Esophagus muscularis mucosa (tissue), 4 donors: ENCODE data around the gene CAMK1D. TPM values are rescaled to one million over a fixed set of nuclear protein-coding genes. Genes with fewer than 3 reads are reported as not detected.

ENCODE experiments used
- DNase-seq: peaks from one replicate; pipeline ENCODE4 v3.0.0-alpha.2; 2017; ENCODE audit errors: extremely low spot score
- H3K27ac ChIP-seq, 4 donors: fragments of 200-600 bp; sonication (generic); replicated peaks in 1 of 4; 1 replicate in 3 of 4; 2 replicates in 1 of 4; pipeline ENCODE4 v1.5.1; 2016 to 2019; ENCODE audit warnings: mild to moderate bottlenecking in 1 of 4
- H3K27me3 ChIP-seq, 4 donors: fragments of 200-600 bp; sonication (generic); one replicate each; pipeline versions ENCODE4 v1.5.1 to v1.6.0; 2016 to 2019
- H3K36me3 ChIP-seq, 4 donors: fragments of 200-600 bp; sonication (generic); one replicate each; pipeline ENCODE4 v1.5.1; 2016 to 2019
- H3K4me1 ChIP-seq, 4 donors: fragments of 200-600 bp; sonication (generic); one replicate each; pipeline ENCODE4 v1.5.1; 2016 to 2019
- H3K4me3 ChIP-seq, 4 donors: fragments of 200-600 bp; sonication (generic); 1 replicate in 2 of 4; 2 replicates in 2 of 4; pipeline ENCODE4 v1.5.1; 2016 to 2019; ENCODE audit warnings: mild to moderate bottlenecking in 4 of 4, moderate library complexity in 1 of 4
- H3K9me3 ChIP-seq, 4 donors: fragments of 200-600 bp; sonication (generic); 1 replicate in 3 of 4; 2 replicates in 1 of 4; pipeline ENCODE4 v1.5.1; 2016 to 2019
- EP300 ChIP-seq: sonication (generic); formaldehyde crosslinking; IDR thresholded peaks from one replicate; pipeline ENCODE4 v1.6.1; 2017; ENCODE audit warnings: antibody characterized with exemption
- POLR2A ChIP-seq: fragments of 450-650 bp; IDR thresholded peaks from one replicate; pipeline ENCODE4 v1.6.1; 2017; ENCODE audit warnings: antibody characterized with exemption, moderate library complexity, mild to moderate bottlenecking, low read depth
- POLR2AphosphoS5 ChIP-seq, 2 donors: sonication (generic); formaldehyde crosslinking; IDR thresholded peaks; one replicate each; pipeline ENCODE4 v1.6.1; 2017; ENCODE audit warnings: antibody characterized with exemption in 2 of 2
- whole genome bisulfite sequencing: methylation state at CpG from one replicate; pipeline ENCODE4 v1.1.5; 2018; 5-methylcytosine and 5-hydroxymethylcytosine counted together
- intact Hi-C: fragments of 100-400 bp; cut with DNase I; formaldehyde crosslinking; loops from one replicate; pipeline ENCODE4 v1.15.1; 2023
- total RNA-seq, 4 donors: library from RNA; depleted of rRNA; stranded (reverse); fragments of >200 nt; gene quantifications; one replicate each; pipeline versions ENCODE4 v1.1.0 to v1.2.1, GENCODE V29; 2016
- TF ChIP-seq, protein P1 (sequence below), 3 experiments: fragments of 200-600 bp in 2 of 3; fragments of 450-650 bp in 1 of 3; sonication (generic) in 2 of 3; IDR thresholded peaks; one replicate each; pipeline ENCODE4 v1.5.1; 2017 to 2019; ENCODE audit warnings: antibody characterized with exemption in 3 of 3, mild to moderate bottlenecking in 2 of 3, moderate library complexity in 1 of 3

The CAMK1D gene
- total RNA-seq, 4 donors from 2014 or later: 8.4 to 15.4 (median 11.3) TPM

- DNase-seq: no peak
- intact Hi-C loops: no loop called here
- peaks cover 0 to 11% (median 4%) of the 10 kb centered on the region in 4 donors for H3K9me3 ChIP-seq
- H3K4me3 ChIP-seq: no peak overlapping the region
- H3K27ac ChIP-seq: no peak overlapping the region
- TF ChIP-seq, protein P1, sequence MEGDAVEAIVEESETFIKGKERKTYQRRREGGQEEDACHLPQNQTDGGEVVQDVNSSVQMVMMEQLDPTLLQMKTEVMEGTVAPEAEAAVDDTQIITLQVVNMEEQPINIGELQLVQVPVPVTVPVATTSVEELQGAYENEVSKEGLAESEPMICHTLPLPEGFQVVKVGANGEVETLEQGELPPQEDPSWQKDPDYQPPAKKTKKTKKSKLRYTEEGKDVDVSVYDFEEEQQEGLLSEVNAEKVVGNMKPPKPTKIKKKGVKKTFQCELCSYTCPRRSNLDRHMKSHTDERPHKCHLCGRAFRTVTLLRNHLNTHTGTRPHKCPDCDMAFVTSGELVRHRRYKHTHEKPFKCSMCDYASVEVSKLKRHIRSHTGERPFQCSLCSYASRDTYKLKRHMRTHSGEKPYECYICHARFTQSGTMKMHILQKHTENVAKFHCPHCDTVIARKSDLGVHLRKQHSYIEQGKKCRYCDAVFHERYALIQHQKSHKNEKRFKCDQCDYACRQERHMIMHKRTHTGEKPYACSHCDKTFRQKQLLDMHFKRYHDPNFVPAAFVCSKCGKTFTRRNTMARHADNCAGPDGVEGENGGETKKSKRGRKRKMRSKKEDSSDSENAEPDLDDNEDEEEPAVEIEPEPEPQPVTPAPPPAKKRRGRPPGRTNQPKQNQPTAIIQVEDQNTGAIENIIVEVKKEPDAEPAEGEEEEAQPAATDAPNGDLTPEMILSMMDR (IDR thresholded peaks at IDR 0.05): no peak
- peaks cover 0 to 11% (median 0%) of the 10 kb centered on the region in 4 donors for H3K36me3 ChIP-seq
- peaks cover 0 to 21% (median 19%) of the 10 kb centered on the region in 4 donors for H3K4me1 ChIP-seq
- WGBS: 53% methylated on average over 1 of the region's 1 CpG
- H3K27me3 ChIP-seq: no peaks in the 10 kb centered on the region
Observed at GRCh38 chr10:12791728-12792127, 442.4 kb downstream of the CAMK1D start.

- Histone ChIP-seq H3K36me3 (peaks cover 0 to 11% (median 0%) of the 10 kb centered on the region in 4 donors), H3K27ac (no peak overlapping the region), H3K9me3 (peaks cover 0 to 11% (median 4%) of the 10 kb centered on the region in 4 donors), H3K4me1 (peaks cover 0 to 32% (median 27%) of the 10 kb centered on the region in 4 donors), H3K27me3 (no peaks in the 10 kb centered on the region), H3K4me3 (no peak overlapping the region)
- intact Hi-C loops: no loop called here
- WGBS: 92% methylated on average over 7 of the region's 7 CpGs
- no peak for TF ChIP-seq POLR2A
- TF ChIP-seq, protein P1 (IDR thresholded peaks at IDR 0.05): no peak
- TF ChIP-seq POLR2AphosphoS5 (IDR thresholded peaks at IDR 0.05): no peak
- TF ChIP-seq EP300: no peak
- DNase-seq: no peak
Observed at GRCh38 chr10:12792889-12793556, 443.7 kb downstream of the CAMK1D start.

DNA sequence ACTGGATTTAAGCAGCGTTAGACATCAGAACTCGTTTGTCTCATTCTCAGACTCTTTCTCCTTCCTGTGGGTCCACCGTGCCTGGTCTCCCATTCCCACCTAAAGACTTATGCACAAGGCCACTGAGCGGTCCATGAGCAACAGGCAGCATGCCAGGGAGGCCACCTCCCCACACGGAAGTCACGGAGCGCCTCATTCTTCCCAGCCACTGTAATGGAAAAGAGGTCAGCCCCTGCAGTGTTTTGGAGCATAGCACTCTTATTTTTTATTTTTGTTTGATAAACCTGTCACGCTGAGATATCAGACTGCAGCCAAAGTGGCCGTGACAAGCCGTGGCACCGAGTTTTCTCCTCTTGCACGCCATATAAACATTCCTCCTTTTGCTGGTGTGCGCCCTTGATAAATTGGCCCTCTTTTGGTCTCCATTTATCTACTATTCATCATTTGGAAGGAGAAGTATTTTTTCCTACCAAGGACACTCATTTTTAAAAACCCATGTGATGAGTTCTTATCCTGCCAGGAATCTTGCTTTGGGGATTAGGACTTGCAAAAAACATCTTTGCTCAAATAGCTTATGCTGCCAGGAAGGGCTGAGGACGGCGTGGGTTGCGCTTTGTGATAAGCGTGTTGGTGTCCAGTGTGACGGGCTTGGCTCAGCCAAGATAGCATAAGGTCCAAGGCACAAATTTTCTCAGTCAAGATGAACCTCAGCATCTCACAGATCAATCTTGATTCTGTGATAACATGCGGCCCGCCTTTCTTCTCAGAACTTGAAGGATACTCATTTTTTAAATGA is 446.2 kb downstream of the CAMK1D start:
- H3K4me1 ChIP-seq: peaks cover 0 to 37% (median 29%) of the 10 kb centered on the region in 4 donors
- no peak for DNase-seq
- H3K27ac ChIP-seq: peak overlapping the region; percentile 22 to 76 (median 28)
- intact Hi-C loops: no loop called here
- H3K27me3 ChIP-seq: no peaks in the 10 kb centered on the region
- 52% methylated on average over 20 of the region's 20 CpGs for WGBS
- H3K4me3 ChIP-seq: no peak overlapping the region
- H3K9me3 ChIP-seq: peaks cover 0 to 11% (median 4%) of the 10 kb centered on the region in 4 donors
- TF ChIP-seq EP300: no peak
- TF ChIP-seq, protein P1 (IDR thresholded peaks at IDR 0.05): no peak
- no peak for TF ChIP-seq POLR2A
- peak in 1 of 2 donors; percentile 23 for TF ChIP-seq POLR2AphosphoS5 (IDR thresholded peaks at IDR 0.05)
- H3K36me3 ChIP-seq: peaks cover 0 to 11% (median 0%) of the 10 kb centered on the region in 4 donors

- H3K36me3 ChIP-seq: peaks cover 0 to 3% (median 0%) of the 10 kb centered on the region in 4 donors
- no peaks in the 10 kb centered on the region for H3K27me3 ChIP-seq
Observed at GRCh38 chr10:12796401-12797160, 447.2 kb downstream of the CAMK1D start.

More at GRCh38 chr10:12796401-12797160, 447.2 kb downstream of the CAMK1D start:
- DNase-seq: no peak
- H3K27ac ChIP-seq: peak overlapping the region in 3 of 4 donors; percentile 14 to 76 (median 28)
- H3K4me1 ChIP-seq: peaks cover 0 to 37% (median 29%) of the 10 kb centered on the region in 4 donors
- H3K4me3 ChIP-seq: no peak overlapping the region
- TF ChIP-seq POLR2AphosphoS5 (IDR thresholded peaks at IDR 0.05): no peak
- TF ChIP-seq POLR2A: no peak
- TF ChIP-seq, protein P1 (IDR thresholded peaks at IDR 0.05): no peak
- TF ChIP-seq EP300: no peak
- WGBS: 80% methylated on average over 9 of the region's 13 CpGs
- intact Hi-C loops: no loop called here
- peaks cover 0 to 8% (median 1%) of the 10 kb centered on the region in 4 donors for H3K9me3 ChIP-seq
